HCT116 (cell line): Measurements from ENCODE around the gene CEACAM6. TPM values are rescaled to one million over a fixed set of nuclear protein-coding genes. Genes with fewer than 3 reads are reported as not detected.

Experiments used
- ATAC-seq: fragments of 200-7000 bp; cut with Tn5 transposase; 2 replicates; pipeline ENCODE4 v1.9.1; 2020; ENCODE audit warnings: mild to moderate bottlenecking, moderate library complexity
- BruUV-seq: library from RNA; stranded (reverse); fragments of 400-500 nt; replicated peaks from 2 replicates; lab custom pipeline; 2021; lab: Mats Ljungman, UMichigan
- CTCF ChIA-PET: fragments of 300-600 bp; sonication (Branson Sonifier 250); formaldehyde crosslinking; loops from one replicate; lab custom pipeline; 2021; ENCODE audit warnings: antibody characterized with exemption; lab: Charles Lee
- POLR2A ChIA-PET: fragments of 300-600, 350-600 bp; sonication (Branson Sonifier 250); formaldehyde crosslinking; loops from one replicate; lab custom pipeline; 2021; ENCODE audit warnings: antibody characterized with exemption; lab: Charles Lee
- RAD21 ChIA-PET, 2 experiments: fragments of 300-600 bp; sonication (Branson Sonifier 250); formaldehyde crosslinking; loops; one replicate each; lab custom pipeline; 2023; ENCODE audit warnings: low total read pairs in 2 of 2; ENCODE audit not compliant: uncharacterized antibody in 2 of 2, unreplicated experiment in 2 of 2, low non-redundant PET in 1 of 2; lab: Charles Lee
- DNase-seq: peaks from one replicate; pipeline ENCODE4 v3.0.0-alpha.2; 2010; ENCODE audit warnings: low read depth, low spot score
- H2AFZ ChIP-seq: fragments of 200-600 bp; shearing (Covaris generic), sonication (generic); 2 replicates; pipeline ENCODE4 v1.6.1; 2017; ENCODE audit warnings: low read depth, mixed run types, mixed read lengths, antibody characterized with exemption, low read length; ENCODE audit not compliant: poor library complexity, severe bottlenecking
- H3K27ac ChIP-seq: 2 replicates; pipeline ENCODE4 v1.5.1; 2012; ENCODE audit warnings: low read depth, low read length
- H3K27me3 ChIP-seq: fragments of 200-600 bp; sonication (generic); 2 replicates; pipeline ENCODE4 v1.6.1; 2016; ENCODE audit warnings: mixed run types, low read length, mixed read lengths; ENCODE audit not compliant: insufficient read depth
- H3K36me3 ChIP-seq, 2 experiments: fragments of 200-500 bp in 1 of 2; fragments of 200-600 bp in 1 of 2; sonication (Bioruptor generic) in 1 of 2; sonication (generic) in 1 of 2; 2 replicates each; pipeline versions ENCODE4 v1.5.1 to v1.6.1; 2014 to 2016; ENCODE audit warnings: low read length in 2 of 2, inconsistent platforms in 1 of 2, mixed read lengths in 1 of 2, mixed run types in 1 of 2; ENCODE audit not compliant: insufficient read depth in 2 of 2, control insufficient read depth in 1 of 2
- H3K4me1 ChIP-seq, 2 experiments: fragments of 200-600 bp in 1 of 2; sonication (generic) in 1 of 2; 2 replicates each; pipeline versions ENCODE4 v1.5.1 to v1.6.1; 2012 to 2017; ENCODE audit warnings: low read length in 2 of 2, inconsistent platforms in 1 of 2, mild to moderate bottlenecking in 1 of 2, mixed read lengths in 1 of 2, mixed run types in 1 of 2, moderate library complexity in 1 of 2; ENCODE audit not compliant: insufficient read depth in 2 of 2, control insufficient read depth in 1 of 2
- H3K4me2 ChIP-seq: fragments of 200-600 bp; sonication (generic); 2 replicates; pipeline ENCODE4 v1.6.1; 2017; ENCODE audit warnings: mixed run types, low read length, mixed read lengths
- H3K4me3 ChIP-seq, 2 experiments: fragments of 200-600 bp in 1 of 2; sonication (generic) in 1 of 2; replicated peaks in 1 of 2; 2 replicates each; pipeline ENCODE4 v1.5.1; 2011 to 2016; ENCODE audit warnings: low read length in 2 of 2, control low read depth in 1 of 2, low read depth in 1 of 2, mild to moderate bottlenecking in 1 of 2, mixed read lengths in 1 of 2, mixed run types in 1 of 2
- H3K79me2 ChIP-seq: fragments of 200-600 bp; sonication (generic); 2 replicates; pipeline ENCODE4 v1.6.1; 2017; ENCODE audit warnings: mild to moderate bottlenecking, mixed run types, low read length, moderate library complexity, mixed read lengths; ENCODE audit not compliant: insufficient read depth
- H3K9ac ChIP-seq: fragments of 200-600 bp; sonication (generic); 2 replicates; pipeline ENCODE4 v1.6.1; 2016; ENCODE audit warnings: low read length, mixed read lengths
- H3K9me2 ChIP-seq: fragments of 200-600 bp; sonication (generic), shearing (Covaris generic); 2 replicates; pipeline ENCODE4 v1.6.1; 2017; ENCODE audit warnings: mixed run types, mild to moderate bottlenecking, moderate library complexity; ENCODE audit not compliant: insufficient read depth
- H3K9me3 ChIP-seq, 2 experiments: fragments of 200-500 bp in 1 of 2; fragments of 200-600 bp in 1 of 2; sonication (Bioruptor generic) in 1 of 2; sonication (generic) in 1 of 2; 2 replicates each; pipeline ENCODE4 v1.6.1; 2014 to 2017; ENCODE audit warnings: low read length in 2 of 2, mixed read lengths in 2 of 2, inconsistent platforms in 1 of 2, low read depth in 1 of 2, mild to moderate bottlenecking in 1 of 2, mixed run types in 1 of 2, moderate library complexity in 1 of 2; ENCODE audit not compliant: control insufficient read depth in 1 of 2, insufficient read depth in 1 of 2
- H4K20me1 ChIP-seq: fragments of 200-600 bp; sonication (generic), shearing (Covaris generic); 2 replicates; pipeline ENCODE4 v1.6.1; 2017; ENCODE audit warnings: mixed run types, mild to moderate bottlenecking, moderate library complexity; ENCODE audit not compliant: insufficient read depth
- CBX3 ChIP-seq: IDR thresholded peaks from 2 replicates; pipeline ENCODE4 v1.6.1; 2012; ENCODE audit warnings: low read depth
- CEBPB ChIP-seq: IDR thresholded peaks from 2 replicates; pipeline ENCODE4 v1.6.1; 2012; ENCODE audit warnings: low read depth
- EGR1 ChIP-seq: IDR thresholded peaks from 2 replicates; pipeline ENCODE4 v1.6.1; 2012; ENCODE audit warnings: low read depth
- EZH2phosphoT487 ChIP-seq: fragments of 200-600 bp; IDR thresholded peaks from 2 replicates; pipeline ENCODE4 v1.6.1; 2018; ENCODE audit warnings: antibody characterized with exemption, borderline replicate concordance
- JUND ChIP-seq: IDR thresholded peaks from 2 replicates; pipeline ENCODE4 v1.6.1; 2012
- POLR2A ChIP-seq: IDR thresholded peaks from 2 replicates; pipeline ENCODE4 v1.7.0; 2011; ENCODE audit warnings: borderline replicate concordance; ENCODE audit not compliant: insufficient read depth, insufficient read length; ENCODE audit errors: extremely low read depth
- POLR2AphosphoS5 ChIP-seq: IDR thresholded peaks from 2 replicates; pipeline ENCODE4 v1.6.1; 2011; ENCODE audit warnings: mild to moderate bottlenecking, low read depth, low read length, moderate library complexity
- RAD21 ChIP-seq: IDR thresholded peaks from 2 replicates; pipeline ENCODE4 v1.6.1; 2012; ENCODE audit warnings: low read depth, mild to moderate bottlenecking
- SIN3A ChIP-seq: IDR thresholded peaks from 2 replicates; pipeline ENCODE4 v1.6.1; 2012; ENCODE audit warnings: low read depth
- SP1 ChIP-seq: IDR thresholded peaks from 2 replicates; pipeline ENCODE4 v1.6.1; 2012; ENCODE audit warnings: low read depth
- SRF ChIP-seq: IDR thresholded peaks from 2 replicates; pipeline ENCODE4 v1.6.1; 2012; ENCODE audit warnings: low read depth
- TCF7L2 ChIP-seq: IDR thresholded peaks from 2 replicates; pipeline ENCODE4 v1.7.0; 2011; ENCODE audit warnings: borderline replicate concordance, inconsistent platforms; ENCODE audit not compliant: insufficient read depth, insufficient read length; ENCODE audit errors: extremely low read depth
- ZNF274 ChIP-seq: fragments of 200-500 bp; sonication (Bioruptor generic); IDR thresholded peaks from 2 replicates; pipeline ENCODE4 v1.6.1; 2014; ENCODE audit warnings: mild to moderate bottlenecking, low read depth, low read length, inconsistent platforms
- intact Hi-C: fragments of 100-400 bp; cut with micrococcal nuclease; formaldehyde crosslinking; loops from 2 replicates; pipeline ENCODE4 v1.10.0; 2022
- total RNA-seq: library from RNA; stranded (reverse); gene quantifications from one replicate; pipeline ENCODE4 v1.2.1, GENCODE V29; 2021; ENCODE audit not compliant: unreplicated experiment
- TF ChIP-seq, protein P1 (sequence below): IDR thresholded peaks from 2 replicates; pipeline ENCODE4 v1.6.1; 2012
- TF ChIP-seq, protein P2 (sequence below): IDR thresholded peaks from 2 replicates; pipeline ENCODE4 v1.6.1; 2012; ENCODE audit warnings: low read depth
- TF ChIP-seq, protein P3 (sequence below): IDR thresholded peaks from 2 replicates; pipeline ENCODE4 v1.6.1; 2011; ENCODE audit warnings: mild to moderate bottlenecking, low read length, moderate library complexity; ENCODE audit not compliant: insufficient replicate concordance; ENCODE audit errors: extremely low read depth
- TF ChIP-seq, protein P4 (sequence below), 3 experiments: fragments of 200-600 bp in 1 of 3; sonication (generic) in 1 of 3; IDR thresholded peaks in 2 of 3; conservative IDR thresholded peaks in 1 of 3; 2 replicates each; pipeline ENCODE4 v1.5.1; 2012 to 2017; ENCODE audit warnings: low read depth in 2 of 3, low read length in 2 of 3, antibody characterized with exemption in 1 of 3, borderline replicate concordance in 1 of 3, control low read depth in 1 of 3, mild to moderate bottlenecking in 1 of 3, mixed read lengths in 1 of 3, mixed run types in 1 of 3, moderate library complexity in 1 of 3; ENCODE audit not compliant: insufficient read depth in 1 of 3
- TF ChIP-seq, protein P5 (sequence below): IDR thresholded peaks from 2 replicates; pipeline ENCODE4 v1.6.1; 2012

The CEACAM6 gene
- total RNA-seq, 1 experiment from 2014 or later: 0.59 TPM

DNA sequence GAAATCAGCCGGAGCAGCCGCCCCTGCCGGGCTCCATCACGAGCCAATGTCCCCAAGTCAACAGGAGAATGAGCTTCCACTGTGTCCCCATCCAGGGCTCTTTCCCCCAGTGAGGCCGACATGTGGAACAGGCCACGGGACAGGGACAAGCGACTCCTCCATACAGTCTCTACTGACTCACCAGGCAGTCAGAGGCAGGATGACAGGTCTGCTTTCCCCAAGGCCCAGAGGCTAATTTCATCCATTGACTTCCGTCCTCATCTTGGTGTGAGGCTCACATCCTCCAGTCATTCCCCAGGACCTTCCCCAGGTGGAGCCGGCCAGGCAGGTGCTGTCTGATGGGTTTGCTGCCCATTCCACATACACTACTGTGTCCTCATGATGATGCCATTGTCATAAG lies 3.5 kb downstream of the CEACAM6 start (continued):
- TF ChIP-seq, protein P1, sequence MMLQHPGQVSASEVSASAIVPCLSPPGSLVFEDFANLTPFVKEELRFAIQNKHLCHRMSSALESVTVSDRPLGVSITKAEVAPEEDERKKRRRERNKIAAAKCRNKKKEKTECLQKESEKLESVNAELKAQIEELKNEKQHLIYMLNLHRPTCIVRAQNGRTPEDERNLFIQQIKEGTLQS: no peak
- TF ChIP-seq SIN3A: no peak
- TF ChIP-seq SRF: no peak
- TF ChIP-seq ZNF274: no peak
- TF ChIP-seq RAD21: no peak

DNA sequence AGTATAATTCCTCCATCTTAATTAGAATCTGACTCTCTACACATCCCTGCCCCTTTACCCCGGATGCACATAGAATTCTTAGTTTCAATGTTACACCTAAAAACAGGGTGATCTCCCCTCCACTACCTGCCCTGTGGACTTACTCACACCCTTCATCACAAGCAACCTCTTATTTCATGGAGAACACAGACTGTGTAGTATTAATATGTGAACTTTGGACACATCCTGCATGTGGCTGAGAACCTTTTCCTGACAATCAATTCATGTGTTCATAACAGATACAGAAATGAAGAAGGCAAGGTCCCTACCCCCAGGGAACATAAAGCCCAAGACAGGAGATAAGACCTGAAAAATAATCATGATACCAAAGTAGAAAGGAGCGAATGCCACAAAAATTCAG lies 11.8 kb downstream of the CEACAM6 start:
- no peaks in the 10 kb centered on the region for H3K79me2 ChIP-seq
- no TSS peak for BruUV-seq
- no peak overlapping the region for H3K4me3 ChIP-seq
- no peak overlapping the region for H3K4me2 ChIP-seq
- no peak overlapping the region for H3K27ac ChIP-seq
- H2AFZ ChIP-seq: no peak overlapping the region
- peaks cover 74% of the 10 kb centered on the region for H3K27me3 ChIP-seq
- RAD21 ChIA-PET: no interaction called here
- POLR2A ChIA-PET: no interaction called here
- CTCF ChIA-PET: interaction anchor here (1.5 kb wide), 1 partner anchor 14 kb away, joined by 13 read pairs; no protein-coding TSS in a partner anchor
- no peaks in the 10 kb centered on the region for H3K9me2 ChIP-seq
- ATAC-seq: no peak
- no peak for DNase-seq
- no peaks in the 10 kb centered on the region for H3K36me3 ChIP-seq
- H3K9me3 ChIP-seq: no peaks in the 10 kb centered on the region
- H3K9ac ChIP-seq: no peak overlapping the region
- intact Hi-C loops: no loop called here
- no peaks in the 10 kb centered on the region for H4K20me1 ChIP-seq
- H3K4me1 ChIP-seq: no peaks in the 10 kb centered on the region
- no peak for TF ChIP-seq SRF
- TF ChIP-seq, protein P2, sequence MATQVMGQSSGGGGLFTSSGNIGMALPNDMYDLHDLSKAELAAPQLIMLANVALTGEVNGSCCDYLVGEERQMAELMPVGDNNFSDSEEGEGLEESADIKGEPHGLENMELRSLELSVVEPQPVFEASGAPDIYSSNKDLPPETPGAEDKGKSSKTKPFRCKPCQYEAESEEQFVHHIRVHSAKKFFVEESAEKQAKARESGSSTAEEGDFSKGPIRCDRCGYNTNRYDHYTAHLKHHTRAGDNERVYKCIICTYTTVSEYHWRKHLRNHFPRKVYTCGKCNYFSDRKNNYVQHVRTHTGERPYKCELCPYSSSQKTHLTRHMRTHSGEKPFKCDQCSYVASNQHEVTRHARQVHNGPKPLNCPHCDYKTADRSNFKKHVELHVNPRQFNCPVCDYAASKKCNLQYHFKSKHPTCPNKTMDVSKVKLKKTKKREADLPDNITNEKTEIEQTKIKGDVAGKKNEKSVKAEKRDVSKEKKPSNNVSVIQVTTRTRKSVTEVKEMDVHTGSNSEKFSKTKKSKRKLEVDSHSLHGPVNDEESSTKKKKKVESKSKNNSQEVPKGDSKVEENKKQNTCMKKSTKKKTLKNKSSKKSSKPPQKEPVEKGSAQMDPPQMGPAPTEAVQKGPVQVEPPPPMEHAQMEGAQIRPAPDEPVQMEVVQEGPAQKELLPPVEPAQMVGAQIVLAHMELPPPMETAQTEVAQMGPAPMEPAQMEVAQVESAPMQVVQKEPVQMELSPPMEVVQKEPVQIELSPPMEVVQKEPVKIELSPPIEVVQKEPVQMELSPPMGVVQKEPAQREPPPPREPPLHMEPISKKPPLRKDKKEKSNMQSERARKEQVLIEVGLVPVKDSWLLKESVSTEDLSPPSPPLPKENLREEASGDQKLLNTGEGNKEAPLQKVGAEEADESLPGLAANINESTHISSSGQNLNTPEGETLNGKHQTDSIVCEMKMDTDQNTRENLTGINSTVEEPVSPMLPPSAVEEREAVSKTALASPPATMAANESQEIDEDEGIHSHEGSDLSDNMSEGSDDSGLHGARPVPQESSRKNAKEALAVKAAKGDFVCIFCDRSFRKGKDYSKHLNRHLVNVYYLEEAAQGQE: no peak
- TF ChIP-seq, protein P3, sequence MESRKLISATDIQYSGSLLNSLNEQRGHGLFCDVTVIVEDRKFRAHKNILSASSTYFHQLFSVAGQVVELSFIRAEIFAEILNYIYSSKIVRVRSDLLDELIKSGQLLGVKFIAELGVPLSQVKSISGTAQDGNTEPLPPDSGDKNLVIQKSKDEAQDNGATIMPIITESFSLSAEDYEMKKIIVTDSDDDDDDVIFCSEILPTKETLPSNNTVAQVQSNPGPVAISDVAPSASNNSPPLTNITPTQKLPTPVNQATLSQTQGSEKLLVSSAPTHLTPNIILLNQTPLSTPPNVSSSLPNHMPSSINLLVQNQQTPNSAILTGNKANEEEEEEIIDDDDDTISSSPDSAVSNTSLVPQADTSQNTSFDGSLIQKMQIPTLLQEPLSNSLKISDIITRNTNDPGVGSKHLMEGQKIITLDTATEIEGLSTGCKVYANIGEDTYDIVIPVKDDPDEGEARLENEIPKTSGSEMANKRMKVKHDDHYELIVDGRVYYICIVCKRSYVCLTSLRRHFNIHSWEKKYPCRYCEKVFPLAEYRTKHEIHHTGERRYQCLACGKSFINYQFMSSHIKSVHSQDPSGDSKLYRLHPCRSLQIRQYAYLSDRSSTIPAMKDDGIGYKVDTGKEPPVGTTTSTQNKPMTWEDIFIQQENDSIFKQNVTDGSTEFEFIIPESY: no peak
- no peak for TF ChIP-seq EZH2phosphoT487
- no peak for TF ChIP-seq CBX3
- no peak for TF ChIP-seq RAD21
- no peak for TF ChIP-seq POLR2AphosphoS5
- TF ChIP-seq CEBPB: no peak
- no peak for TF ChIP-seq SIN3A
- no peak for TF ChIP-seq SP1
- TF ChIP-seq TCF7L2: no peak
- TF ChIP-seq, protein P4, sequence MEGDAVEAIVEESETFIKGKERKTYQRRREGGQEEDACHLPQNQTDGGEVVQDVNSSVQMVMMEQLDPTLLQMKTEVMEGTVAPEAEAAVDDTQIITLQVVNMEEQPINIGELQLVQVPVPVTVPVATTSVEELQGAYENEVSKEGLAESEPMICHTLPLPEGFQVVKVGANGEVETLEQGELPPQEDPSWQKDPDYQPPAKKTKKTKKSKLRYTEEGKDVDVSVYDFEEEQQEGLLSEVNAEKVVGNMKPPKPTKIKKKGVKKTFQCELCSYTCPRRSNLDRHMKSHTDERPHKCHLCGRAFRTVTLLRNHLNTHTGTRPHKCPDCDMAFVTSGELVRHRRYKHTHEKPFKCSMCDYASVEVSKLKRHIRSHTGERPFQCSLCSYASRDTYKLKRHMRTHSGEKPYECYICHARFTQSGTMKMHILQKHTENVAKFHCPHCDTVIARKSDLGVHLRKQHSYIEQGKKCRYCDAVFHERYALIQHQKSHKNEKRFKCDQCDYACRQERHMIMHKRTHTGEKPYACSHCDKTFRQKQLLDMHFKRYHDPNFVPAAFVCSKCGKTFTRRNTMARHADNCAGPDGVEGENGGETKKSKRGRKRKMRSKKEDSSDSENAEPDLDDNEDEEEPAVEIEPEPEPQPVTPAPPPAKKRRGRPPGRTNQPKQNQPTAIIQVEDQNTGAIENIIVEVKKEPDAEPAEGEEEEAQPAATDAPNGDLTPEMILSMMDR (IDR thresholded peaks at IDR 0.05 in 2 of 3, conservative IDR thresholded peaks at IDR 0.05 in 1 of 3; ENCODE audit: borderline replicate concordance in 1 of 3, insufficient read depth in 1 of 3, low read depth in 2 of 3, low read length in 2 of 3): no peak
- no peak for TF ChIP-seq ZNF274
- TF ChIP-seq, protein P5, sequence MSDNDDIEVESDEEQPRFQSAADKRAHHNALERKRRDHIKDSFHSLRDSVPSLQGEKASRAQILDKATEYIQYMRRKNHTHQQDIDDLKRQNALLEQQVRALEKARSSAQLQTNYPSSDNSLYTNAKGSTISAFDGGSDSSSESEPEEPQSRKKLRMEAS: no peak
- no peak for TF ChIP-seq JUND
- no peak for TF ChIP-seq EGR1
- no peak for TF ChIP-seq POLR2A
